NCI-H345 treated with DMSO at 0.1 percent for 48 hours (cell line): ENCODE measurements around the gene GOLPH3L.
"Not testable (repeated sequence)": the region's sequence is repeated elsewhere in the genome, so short reads cannot be mapped to it uniquely, and the experiment has no call there.

Experiments used
- DNase-seq: peaks from one replicate; lab custom pipeline; 2025; ENCODE audit not compliant: unreplicated experiment; lab: John Stamatoyannopoulos, UW

The GOLPH3L gene

GRCh38 chr1:150619576-150620509 is 77.1 kb downstream of the GOLPH3L start:
- no peak for DNase-seq

GRCh38 chr1:150615346-150616201 is 81.4 kb downstream of the GOLPH3L start:
- DNase-seq: no peak

GRCh38 chr1:150613061-150613920 is 83.7 kb downstream of the GOLPH3L start:
- peak; percentile 73 for DNase-seq

DNA sequence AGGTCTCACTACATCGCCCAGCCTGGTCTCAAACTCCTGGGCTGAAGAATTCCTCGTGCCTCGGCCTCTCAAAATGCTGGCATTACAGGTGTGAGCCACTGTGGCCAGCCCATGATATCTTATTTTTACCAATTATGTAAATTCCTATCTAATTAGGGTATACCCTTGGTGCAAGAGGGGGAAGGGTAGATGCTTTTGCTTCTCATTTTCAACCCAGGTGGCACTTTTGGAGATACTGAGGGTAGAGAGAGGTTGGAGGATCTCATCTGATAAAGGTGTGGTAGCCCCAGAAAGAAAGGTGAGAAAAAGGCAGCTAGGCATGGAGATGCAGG is 85.0 kb downstream of the GOLPH3L start:
- no peak for DNase-seq

DNA sequence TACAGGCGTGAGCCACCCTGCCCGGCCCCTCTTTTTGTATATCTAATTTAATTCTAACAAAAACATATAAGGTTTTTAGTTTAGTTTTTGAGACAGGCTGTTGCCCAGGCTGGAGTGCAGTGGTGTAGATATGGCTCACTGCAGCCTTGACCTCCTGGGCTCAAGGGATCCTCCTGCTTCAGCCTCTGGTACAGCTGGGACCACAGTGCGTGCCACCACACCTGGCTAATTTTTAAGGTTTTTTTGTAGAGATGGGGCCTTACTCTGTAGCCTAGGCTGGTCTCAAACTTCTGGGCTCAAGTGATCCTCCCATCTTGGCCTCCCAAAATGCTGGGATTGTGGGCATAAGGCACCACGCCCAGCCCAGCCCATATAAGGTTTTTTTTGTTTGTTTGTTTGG is 86.4 kb downstream of the GOLPH3L start:
- no peak for DNase-seq

- DNase-seq: no peak
Observed at GRCh38 chr1:150609732-150610131, 87.2 kb downstream of the GOLPH3L start.

DNA sequence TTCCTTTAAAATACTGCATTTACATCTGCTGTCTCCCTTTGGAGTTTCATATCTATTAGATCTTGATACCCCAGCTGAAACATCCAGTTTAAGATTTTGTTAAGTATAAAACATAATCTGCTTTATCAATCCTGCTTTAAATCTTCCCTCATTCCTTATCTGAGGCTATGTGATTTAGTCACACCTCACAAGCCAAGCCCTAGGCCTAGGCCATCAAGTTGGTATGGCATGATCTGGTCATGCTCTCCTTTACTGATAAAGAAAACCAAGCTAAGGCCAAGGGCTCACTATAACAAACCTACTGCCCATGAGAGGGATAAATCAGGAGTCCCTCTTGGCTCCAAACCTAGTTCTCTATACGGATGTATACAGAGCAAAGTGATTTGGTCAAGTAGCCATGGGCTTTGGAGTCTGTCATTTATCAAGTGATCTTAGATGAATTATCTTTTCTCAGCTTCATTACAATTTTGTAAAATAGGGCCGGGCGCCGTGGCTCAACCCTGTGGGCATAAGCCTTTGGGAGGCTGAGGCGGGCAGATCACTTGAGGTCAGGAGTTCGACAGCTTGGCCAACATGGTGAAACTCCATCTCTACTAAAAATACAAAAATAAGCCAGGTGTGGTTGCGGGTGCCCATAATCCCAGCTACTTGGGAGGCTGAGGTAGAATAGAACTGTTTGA is 90.4 kb downstream of the GOLPH3L start:
- DNase-seq: no peak

DNA sequence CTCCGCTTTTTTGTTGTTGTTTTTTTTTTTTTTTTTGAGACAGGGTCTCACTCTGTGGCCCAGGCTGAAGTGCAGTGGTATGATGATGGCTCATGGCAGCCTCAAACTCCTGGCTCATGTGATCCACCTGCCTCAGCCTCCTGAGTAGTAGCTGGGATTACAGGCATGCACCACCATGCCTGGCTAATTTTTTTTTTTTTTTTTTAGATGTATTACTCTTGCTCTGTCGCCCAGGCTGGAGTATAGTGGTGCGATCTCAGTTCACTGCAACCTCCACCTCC is 91.6 kb downstream of the GOLPH3L start:
- DNase-seq: not testable (repeated sequence)

- no peak for DNase-seq
Observed at GRCh38 chr1:150604226-150604588, 92.7 kb downstream of the GOLPH3L start.

GRCh38 chr1:150603711-150604110 is 93.2 kb downstream of the GOLPH3L start:
- DNase-seq: no peak

DNA sequence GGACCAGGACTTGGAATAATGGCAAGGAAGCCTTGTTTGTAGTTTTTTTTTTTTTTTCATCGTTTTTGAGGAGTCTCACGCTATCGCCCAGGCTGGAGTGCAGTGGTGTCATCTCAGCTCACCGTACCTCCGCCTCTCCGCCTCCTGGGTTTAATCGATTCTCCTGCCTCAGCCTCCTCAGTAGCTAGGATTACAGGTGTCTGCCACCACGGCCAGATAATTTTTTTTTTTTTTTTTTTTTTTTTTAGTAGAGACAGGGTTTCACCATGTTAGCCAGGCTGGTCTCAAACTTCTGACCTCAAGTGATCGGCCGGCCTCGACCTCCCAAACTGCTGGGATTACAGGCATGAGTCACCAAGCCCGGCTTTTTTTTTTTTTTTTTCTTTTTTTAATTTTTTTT is 94.6 kb downstream of the GOLPH3L start:
- not testable (repeated sequence) for DNase-seq

DNA sequence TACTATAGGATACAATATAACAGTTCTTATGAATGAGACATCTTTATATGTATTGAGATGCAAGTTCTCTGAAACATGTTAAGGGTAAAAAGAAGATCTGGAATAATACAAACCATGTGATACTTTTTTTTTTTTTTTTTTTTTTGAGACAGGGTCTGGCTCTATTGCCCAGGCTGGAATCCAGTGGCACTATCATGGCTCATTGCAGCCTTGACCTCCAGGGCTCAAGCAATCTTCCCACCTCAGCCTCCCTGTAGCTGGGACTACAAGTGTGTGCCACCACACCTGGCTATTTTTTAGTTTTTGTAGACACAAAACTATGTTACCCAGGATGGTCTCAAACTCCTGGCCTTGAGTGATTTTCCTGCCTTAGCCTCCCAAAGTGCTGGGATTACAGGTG is 95.4 kb downstream of the GOLPH3L start:
- DNase-seq: no peak

GRCh38 chr1:150598346-150598745 is 98.6 kb downstream of the GOLPH3L start:
- DNase-seq: not testable (repeated sequence)

DNA sequence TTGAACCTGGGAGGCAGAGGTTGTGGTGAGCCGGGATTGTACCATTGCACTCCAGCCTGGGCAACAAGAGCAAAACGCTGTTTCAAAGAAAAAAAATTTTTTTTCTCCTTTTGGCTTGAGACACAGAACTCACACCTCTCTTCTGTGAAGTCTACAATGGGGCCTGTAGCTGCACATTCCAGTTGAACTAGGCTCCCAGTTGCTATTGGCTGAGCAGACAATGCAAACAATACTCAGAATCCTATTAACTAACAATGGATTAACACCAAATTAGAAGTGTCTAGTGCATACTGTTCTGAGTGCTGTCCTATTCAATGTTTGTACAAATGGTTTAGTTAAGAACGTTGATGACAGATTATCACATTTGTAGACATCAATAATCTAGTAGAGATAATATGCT is 100.0 kb downstream of the GOLPH3L start:
- DNase-seq: no peak
